ENCODE measurements around the gene ACOXL. TPM values are rescaled to one million over a fixed set of nuclear protein-coding genes. Genes with fewer than 3 reads are reported as not detected.

The ACOXL gene
- polyA plus RNA-seq, 3 donors, result 0.35 TPM; not detected in 2

- Histone ChIP-seq H3K9ac (ENCODE audit: insufficient read depth, low read length, poor library complexity, severe bottlenecking) (no peak overlapping the region), H3K79me2 (ENCODE audit: insufficient read depth, low read length) (no peaks in the 10 kb centered on the region), H3K36me3 (replicated peaks in 1 of 2; ENCODE audit: control insufficient read depth in 1 of 2, insufficient read depth in 2 of 2, low read length in 2 of 2) (no peaks in the 10 kb centered on the region), H3K27me3 (ENCODE audit: control insufficient read depth in 2 of 2, insufficient read depth in 2 of 2, low read length in 2 of 2) (no peaks in the 10 kb centered on the region), H4K20me1 (ENCODE audit: insufficient read depth, low read length) (no peaks in the 10 kb centered on the region), H3K4me1 (ENCODE audit: control insufficient read depth in 1 of 2, insufficient read depth in 2 of 2, low read length in 2 of 2) (peaks cover 23% of the 10 kb centered on the region in 2 donors), H2AFZ (ENCODE audit: insufficient read depth, low read depth, low read length, poor library complexity, severe bottlenecking) (peak overlapping the region; percentile 52), H3K4me3 (replicated peaks in 1 of 3; ENCODE audit: low read depth in 2 of 3, low read length in 3 of 3) (no peak overlapping the region), H3K27ac (ENCODE audit: low read depth in 1 of 2, low read length in 2 of 2) (peak overlapping the region; percentile 52 to 81), H3K9me3 (replicated peaks in 1 of 2; ENCODE audit: control insufficient read depth in 1 of 2, insufficient read depth in 1 of 2, low read length in 2 of 2) (no peaks in the 10 kb centered on the region), H3K4me2 (replicated peaks; ENCODE audit: extremely low read depth, low read length, poor library complexity, severe bottlenecking) (no peak overlapping the region)
- intact Hi-C loops (cut with micrococcal nuclease), result no loop called here
- TF ChIP-seq, protein P1, sequence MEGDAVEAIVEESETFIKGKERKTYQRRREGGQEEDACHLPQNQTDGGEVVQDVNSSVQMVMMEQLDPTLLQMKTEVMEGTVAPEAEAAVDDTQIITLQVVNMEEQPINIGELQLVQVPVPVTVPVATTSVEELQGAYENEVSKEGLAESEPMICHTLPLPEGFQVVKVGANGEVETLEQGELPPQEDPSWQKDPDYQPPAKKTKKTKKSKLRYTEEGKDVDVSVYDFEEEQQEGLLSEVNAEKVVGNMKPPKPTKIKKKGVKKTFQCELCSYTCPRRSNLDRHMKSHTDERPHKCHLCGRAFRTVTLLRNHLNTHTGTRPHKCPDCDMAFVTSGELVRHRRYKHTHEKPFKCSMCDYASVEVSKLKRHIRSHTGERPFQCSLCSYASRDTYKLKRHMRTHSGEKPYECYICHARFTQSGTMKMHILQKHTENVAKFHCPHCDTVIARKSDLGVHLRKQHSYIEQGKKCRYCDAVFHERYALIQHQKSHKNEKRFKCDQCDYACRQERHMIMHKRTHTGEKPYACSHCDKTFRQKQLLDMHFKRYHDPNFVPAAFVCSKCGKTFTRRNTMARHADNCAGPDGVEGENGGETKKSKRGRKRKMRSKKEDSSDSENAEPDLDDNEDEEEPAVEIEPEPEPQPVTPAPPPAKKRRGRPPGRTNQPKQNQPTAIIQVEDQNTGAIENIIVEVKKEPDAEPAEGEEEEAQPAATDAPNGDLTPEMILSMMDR (IDR thresholded peaks at IDR 0.05), result no peak
- peaks cover 0 to 7% of the 10 kb centered on the region in 2 donors for H3K36me3 Mint-ChIP-seq
- H3K4me3 Mint-ChIP-seq, result no peak overlapping the region
- 60% methylated on average over 4 of the region's 10 CpGs for WGBS (ENCODE audit: insufficient coverage)
- no peak for DNase-seq
- H3K9me3 Mint-ChIP-seq, result peaks cover 0 to 2% (median under 1%) of the 10 kb centered on the region in 7 donors
- peak overlapping the region in 6 of 7 donors; percentile 85 to 94 (median 92) for H3K27ac Mint-ChIP-seq
- H3K27me3 Mint-ChIP-seq (ENCODE audit: low read depth in 3 of 3), result peaks cover 0 to 2% (median 1%) of the 10 kb centered on the region in 3 donors
- H3K4me1 Mint-ChIP-seq, result peaks cover 27% of the 10 kb centered on the region
Measured at GRCh38 chr2:110948027-110948674, 215.8 kb downstream of the ACOXL start.

- Histone ChIP-seq H3K4me1 (ENCODE audit: control insufficient read depth in 1 of 2, insufficient read depth in 2 of 2, low read length in 2 of 2) (peaks cover 23% of the 10 kb centered on the region in 2 donors), H3K36me3 (replicated peaks in 1 of 2; ENCODE audit: control insufficient read depth in 1 of 2, insufficient read depth in 2 of 2, low read length in 2 of 2) (no peaks in the 10 kb centered on the region), H3K27me3 (ENCODE audit: control insufficient read depth in 2 of 2, insufficient read depth in 2 of 2, low read length in 2 of 2) (no peaks in the 10 kb centered on the region), H3K4me2 (replicated peaks; ENCODE audit: extremely low read depth, low read length, poor library complexity, severe bottlenecking) (no peak overlapping the region), H3K4me3 (replicated peaks in 1 of 3; ENCODE audit: low read depth in 2 of 3, low read length in 3 of 3) (no peak overlapping the region), H3K27ac (ENCODE audit: low read depth in 1 of 2, low read length in 2 of 2) (no peak overlapping the region), H3K9me3 (replicated peaks in 1 of 2; ENCODE audit: control insufficient read depth in 1 of 2, insufficient read depth in 1 of 2, low read length in 2 of 2) (no peaks in the 10 kb centered on the region), H3K9ac (ENCODE audit: insufficient read depth, low read length, poor library complexity, severe bottlenecking) (no peak overlapping the region), H4K20me1 (ENCODE audit: insufficient read depth, low read length) (no peaks in the 10 kb centered on the region), H2AFZ (ENCODE audit: insufficient read depth, low read depth, low read length, poor library complexity, severe bottlenecking) (no peak overlapping the region), H3K79me2 (ENCODE audit: insufficient read depth, low read length) (no peaks in the 10 kb centered on the region)
- no peak overlapping the region for H3K4me3 Mint-ChIP-seq
- WGBS (ENCODE audit: insufficient coverage), result 100% methylated on average over 2 of the region's 3 CpGs
- H3K27ac Mint-ChIP-seq, result no peak overlapping the region
- peaks cover 0 to 4% (median 1%) of the 10 kb centered on the region in 3 donors for H3K27me3 Mint-ChIP-seq (ENCODE audit: low read depth in 3 of 3)
- no peak for DNase-seq
- TF ChIP-seq, protein P1 (IDR thresholded peaks at IDR 0.05), result no peak
- intact Hi-C loops (cut with micrococcal nuclease), result no loop called here
- H3K4me1 Mint-ChIP-seq, result peaks cover 27% of the 10 kb centered on the region
- peaks cover 0 to 6% (median 2%) of the 10 kb centered on the region in 7 donors for H3K9me3 Mint-ChIP-seq
- H3K36me3 Mint-ChIP-seq, result peaks cover 0 to 7% of the 10 kb centered on the region in 2 donors
Measured at GRCh38 chr2:110950281-110950680, 217.9 kb downstream of the ACOXL start.
